GM12875 (cell line): ENCODE data around the gene DBP.
"Not testable (repeated sequence)": the region's sequence is repeated elsewhere in the genome, so short reads cannot be mapped to it uniquely, and the experiment has no call there.

Experiments
- H3K4me3 ChIP-seq: one replicate; pipeline ENCODE4 v1.5.1; 2011; ENCODE audit warnings: low read depth, low read length, control low read depth
- CTCF ChIP-seq: IDR thresholded peaks from 2 replicates; pipeline ENCODE4 v1.5.1; 2011; ENCODE audit warnings: low read depth, mild to moderate bottlenecking, control low read depth, inconsistent platforms, low read length, moderate library complexity, borderline replicate concordance; ENCODE audit not compliant: insufficient read depth

Gene DBP

GRCh38 chr19:48665786-48666185 is 28.6 kb upstream of the DBP start:
- H3K4me3 ChIP-seq: no peak overlapping the region
- TF ChIP-seq CTCF: no peak

GRCh38 chr19:48664476-48664875 is 27.3 kb upstream of the DBP start:
- TF ChIP-seq CTCF: no peak
- no peak overlapping the region for H3K4me3 ChIP-seq

- TF ChIP-seq CTCF: no peak
- H3K4me3 ChIP-seq: no peak overlapping the region
Measured at GRCh38 chr19:48663667-48664066, 26.5 kb upstream of the DBP start.

- no peak overlapping the region for H3K4me3 ChIP-seq
- TF ChIP-seq CTCF: no peak
Measured at GRCh38 chr19:48661711-48662090, 24.5 kb upstream of the DBP start.

GRCh38 chr19:48660852-48661710 is 23.9 kb upstream of the DBP start:
- TF ChIP-seq CTCF: no peak

GRCh38 chr19:48659768-48660167 is 22.6 kb upstream of the DBP start:
- H3K4me3 ChIP-seq: no peak overlapping the region
- TF ChIP-seq CTCF: no peak

More at GRCh38 chr19:48660852-48661710, 23.9 kb upstream of the DBP start:
- no peak overlapping the region for H3K4me3 ChIP-seq

GRCh38 chr19:48658483-48658882 is 21.3 kb upstream of the DBP start:
- no peak overlapping the region for H3K4me3 ChIP-seq
- no peak for TF ChIP-seq CTCF

GRCh38 chr19:48657828-48658227 is 20.6 kb upstream of the DBP start:
- H3K4me3 ChIP-seq: not testable (repeated sequence)
